ENCODE measurements around the gene STX16.

Gene STX16

GRCh38 chr20:58650776-58651558, at the start of gene STX16:
Gene STX16 (plus strand): TSS chr20:58651283. CDS start chr20:58652007, 724 bp downstream.
- peak; percentile 92 for DNase-seq

- no peak for DNase-seq
These were observed 49.0 kb upstream of the STX16 start for GRCh38 chr20:58602124-58602523.

- no peak for DNase-seq
These were observed 47.4 kb upstream of the STX16 start for GRCh38 chr20:58603721-58604120.

- DNase-seq = no peak
These were observed 46.8 kb upstream of the STX16 start for GRCh38 chr20:58604128-58604881.

GRCh38 chr20:58605292-58606065, 45.6 kb upstream of the STX16 start:
- DNase-seq = no peak

- no peak for DNase-seq
These were observed 44.9 kb upstream of the STX16 start for GRCh38 chr20:58606184-58606583.

- no peak for DNase-seq
These were observed 42.8 kb upstream of the STX16 start for GRCh38 chr20:58608096-58608840.

- no peak for DNase-seq
These were observed 42.1 kb upstream of the STX16 start for GRCh38 chr20:58609026-58609425.

GRCh38 chr20:58610071-58610800, 40.8 kb upstream of the STX16 start:
- no peak for DNase-seq

GRCh38 chr20:58610811-58611210, 40.3 kb upstream of the STX16 start:
- DNase-seq = no peak

- DNase-seq = no peak
These were observed 39.6 kb upstream of the STX16 start for GRCh38 chr20:58611236-58612030.

- DNase-seq = no peak
These were observed 38.9 kb upstream of the STX16 start for GRCh38 chr20:58612121-58612691.

- DNase-seq = no peak
These were observed 37.8 kb upstream of the STX16 start for GRCh38 chr20:58613061-58613854.

- no peak for DNase-seq
These were observed 36.7 kb upstream of the STX16 start for GRCh38 chr20:58614366-58614765.

GRCh38 chr20:58614984-58615760, 35.9 kb upstream of the STX16 start:
- DNase-seq = no peak

GRCh38 chr20:58616411-58616810, 34.7 kb upstream of the STX16 start:
- DNase-seq = no peak

- DNase-seq = no peak
These were observed 33.9 kb upstream of the STX16 start for GRCh38 chr20:58617158-58617557.

- DNase-seq = no peak
These were observed 32.6 kb upstream of the STX16 start for GRCh38 chr20:58618351-58619076.
